CD4-positive, alpha-beta T cell treated with Interleukin-17A for 1 hour (primary cell): ENCODE data around the gene KLHL29.

ENCODE experiments used
- DNase-seq: peaks from one replicate; pipeline ENCODE4 v3.0.0-alpha.2; 2020

Gene KLHL29

GRCh38 chr2:23520256-23520655 is 135.3 kb downstream of the KLHL29 start:
- no peak for DNase-seq

GRCh38 chr2:23521060-23521459 is 136.1 kb downstream of the KLHL29 start:
- no peak for DNase-seq

- no peak for DNase-seq
These were observed 137.9 kb downstream of the KLHL29 start for GRCh38 chr2:23522726-23523372.

- DNase-seq: no peak
These were observed 138.6 kb downstream of the KLHL29 start for GRCh38 chr2:23523373-23524260.

GRCh38 chr2:23524261-23524706 is 139.3 kb downstream of the KLHL29 start:
- no peak for DNase-seq

GRCh38 chr2:23525137-23525765 is 140.3 kb downstream of the KLHL29 start:
- DNase-seq: no peak

GRCh38 chr2:23526114-23526513 is 141.1 kb downstream of the KLHL29 start:
- no peak for DNase-seq

- DNase-seq: no peak
These were observed 142.1 kb downstream of the KLHL29 start for GRCh38 chr2:23526835-23527790.

- DNase-seq: no peak
These were observed 143.2 kb downstream of the KLHL29 start for GRCh38 chr2:23528171-23528570.

- DNase-seq: no peak
These were observed 143.7 kb downstream of the KLHL29 start for GRCh38 chr2:23528690-23529089.

GRCh38 chr2:23529659-23530058 is 144.7 kb downstream of the KLHL29 start:
- DNase-seq: no peak

GRCh38 chr2:23530206-23530908 is 145.4 kb downstream of the KLHL29 start:
- DNase-seq: no peak

- DNase-seq: no peak
These were observed 145.9 kb downstream of the KLHL29 start for GRCh38 chr2:23530909-23531276.

GRCh38 chr2:23531280-23531679 is 146.3 kb downstream of the KLHL29 start:
- no peak for DNase-seq

- DNase-seq: no peak
These were observed 146.9 kb downstream of the KLHL29 start for GRCh38 chr2:23531881-23532280.

- DNase-seq: peak; percentile 22
These were observed 147.7 kb downstream of the KLHL29 start for GRCh38 chr2:23532391-23533337.

GRCh38 chr2:23533338-23533695 is 148.3 kb downstream of the KLHL29 start:
- DNase-seq: no peak

- no peak for DNase-seq
These were observed 149.8 kb downstream of the KLHL29 start for GRCh38 chr2:23534771-23535170.

- DNase-seq: no peak
These were observed 151.3 kb downstream of the KLHL29 start for GRCh38 chr2:23536326-23536725.

- no peak for DNase-seq
These were observed 153.0 kb downstream of the KLHL29 start for GRCh38 chr2:23537991-23538390.

- DNase-seq: no peak
These were observed 153.6 kb downstream of the KLHL29 start for GRCh38 chr2:23538566-23538965.
